HepG2 (cell line): ENCODE results near the gene MYO5B.

ENCODE experiments used
- ATF2 ChIP-seq: sonication (generic); formaldehyde crosslinking; IDR thresholded peaks from 2 replicates; pipeline ENCODE4 v1.4.0; 2020; ENCODE audit warnings: missing genetic modification reagents
- CTCF ChIP-seq: sonication (generic); formaldehyde crosslinking; IDR thresholded peaks from 2 replicates; pipeline ENCODE4 v1.5.0; 2020; ENCODE audit warnings: mild to moderate bottlenecking, missing genetic modification reagents, moderate library complexity
- JDP2 ChIP-seq: sonication (generic); formaldehyde crosslinking; IDR thresholded peaks from 2 replicates; pipeline ENCODE4 v1.8.1; 2022; ENCODE audit warnings: missing genetic modification reagents, borderline replicate concordance
- NFE2 ChIP-seq: sonication (generic); formaldehyde crosslinking; IDR thresholded peaks from 2 replicates; pipeline ENCODE4 v1.4.0; 2020; ENCODE audit warnings: missing genetic modification reagents
- SAFB2 ChIP-seq: sonication (generic); formaldehyde crosslinking; IDR thresholded peaks from 2 replicates; pipeline ENCODE4 v1.5.1; 2020; ENCODE audit warnings: missing genetic modification reagents, low read depth, mild to moderate bottlenecking, borderline replicate concordance
- SNAPC5 ChIP-seq: sonication (generic); formaldehyde crosslinking; IDR thresholded peaks from 2 replicates; pipeline ENCODE4 v1.8.1; 2023; ENCODE audit warnings: mild to moderate bottlenecking, missing genetic modification reagents, borderline replicate concordance
- SP4 ChIP-seq: sonication (generic); formaldehyde crosslinking; IDR thresholded peaks from 2 replicates; pipeline ENCODE4 v1.8.1; 2023; ENCODE audit warnings: mild to moderate bottlenecking, missing genetic modification reagents
- SRF ChIP-seq: IDR thresholded peaks from 2 replicates; pipeline ENCODE4 v1.6.1; 2011; ENCODE audit warnings: mild to moderate bottlenecking, low read depth, low read length, moderate library complexity
- TCF7 ChIP-seq: sonication (generic); IDR thresholded peaks from 2 replicates; pipeline ENCODE4 v1.6.1; 2016; ENCODE audit warnings: antibody characterized with exemption, low read depth
- TEAD3 ChIP-seq: optimal IDR thresholded peaks from 2 replicates; pipeline ENCODE3; 2016; ENCODE audit warnings: borderline replicate concordance
- USF2 ChIP-seq, 2 experiments: sonication (generic) in 1 of 2; formaldehyde crosslinking in 1 of 2; IDR thresholded peaks; 2 replicates each; pipeline versions ENCODE4 v1.5.1 to v1.6.1; 2011 to 2020; ENCODE audit warnings: borderline replicate concordance in 1 of 2, low read depth in 1 of 2, low read length in 1 of 2, mild to moderate bottlenecking in 1 of 2, missing genetic modification reagents in 1 of 2, moderate library complexity in 1 of 2
- ZNF24 ChIP-seq: fragments of 450-650 bp; IDR thresholded peaks from 2 replicates; pipeline ENCODE4 v1.6.1; 2017; ENCODE audit warnings: antibody characterized with exemption, mild to moderate bottlenecking
- ZNF510 ChIP-seq: sonication (generic); formaldehyde crosslinking; IDR thresholded peaks from 2 replicates; pipeline ENCODE4 v1.4.0; 2020; ENCODE audit warnings: low read depth, mild to moderate bottlenecking, missing genetic modification reagents
- ZNF784 ChIP-seq: sonication (generic); formaldehyde crosslinking; IDR thresholded peaks from 2 replicates; pipeline ENCODE4 v1.5.1; 2020; ENCODE audit warnings: missing genetic modification reagents, mild to moderate bottlenecking, borderline replicate concordance

GRCh38 chr18:50094221-50094773 is 100.7 kb downstream of the MYO5B start:
- TF ChIP-seq ZNF510 (no peak), ATF2 (no peak), SAFB2 (CRISPR knock-in tag) (no peak), USF2 (IDR thresholded peaks at IDR 0.05; ENCODE audit: low read depth, low read length) (no peak), USF2 (CRISPR knock-in tag; IDR thresholded peaks at IDR 0.05; ENCODE audit: borderline replicate concordance) (no peak), ZNF784 (CRISPR knock-in tag) (no peak), SRF (no peak), SP4 (no peak), JDP2 (no peak), NFE2 (CRISPR knock-in tag) (no peak), CTCF (CRISPR knock-in tag) (no peak), SNAPC5 (CRISPR knock-in tag) (no peak), TCF7 (no peak), ZNF24 (no peak), TEAD3 (CRISPR knock-in tag) (no peak)
